Head of caudate nucleus (tissue), 42 donors: ENCODE measurements around the gene HTT.
"Not testable (repeated sequence)": the region's sequence is repeated elsewhere in the genome, so short reads cannot be mapped to it uniquely, and the experiment has no call there.

Experiments
- DNase-seq, 42 donors: peaks; one replicate each; pipeline versions ENCODE4 v3.0.0 to v3.0.0-alpha.2; 2020 to 2021; ENCODE audit warnings: mixed read lengths in 7 of 42
- intact Hi-C: fragments of 100-400 bp; cut with DNase I; formaldehyde crosslinking; loops from one replicate; pipeline ENCODE4 v1.15.0; 2022

HTT gene

DNA sequence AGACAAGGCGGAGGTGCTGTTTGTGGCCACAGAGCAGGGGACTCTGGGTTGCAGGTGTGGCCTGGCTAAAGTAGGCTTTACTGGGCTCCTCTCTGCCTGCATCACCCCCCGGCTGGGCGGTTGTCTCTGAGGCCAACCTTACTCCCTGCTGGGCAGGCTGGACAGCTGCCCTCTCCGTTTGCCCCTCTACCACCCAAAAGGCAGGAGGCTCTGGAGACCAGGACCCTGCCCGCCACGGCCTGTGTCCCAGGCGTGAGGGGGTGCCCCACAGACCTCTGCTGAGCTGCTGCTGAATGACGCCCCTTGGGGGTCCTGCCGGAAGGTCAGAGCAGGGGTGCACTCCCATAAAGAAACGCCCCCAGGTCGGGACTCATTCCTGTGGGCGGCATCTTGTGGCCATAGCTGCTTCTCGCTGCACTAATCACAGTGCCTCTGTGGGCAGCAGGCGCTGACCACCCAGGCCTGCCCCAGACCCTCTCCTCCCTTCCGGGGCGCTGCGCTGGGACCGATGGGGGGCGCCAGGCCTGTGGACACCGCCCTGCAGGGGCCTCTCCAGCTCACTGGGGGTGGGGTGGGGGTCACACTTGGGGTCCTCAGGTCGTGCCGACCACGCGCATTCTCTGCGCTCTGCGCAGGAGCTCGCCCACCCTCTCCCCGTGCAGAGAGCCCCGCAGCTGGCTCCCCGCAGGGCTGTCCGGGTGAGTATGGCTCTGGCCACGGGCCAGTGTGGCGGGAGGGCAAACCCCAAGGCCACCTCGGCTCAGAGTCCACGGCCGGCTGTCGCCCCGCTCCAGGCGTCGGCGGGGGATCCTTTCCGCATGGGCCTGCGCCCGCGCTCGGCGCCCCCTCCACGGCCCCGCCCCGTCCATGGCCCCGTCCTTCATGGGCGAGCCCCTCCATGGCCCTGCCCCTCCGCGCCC, 1.1 kb upstream of the HTT start:
- DNase-seq, result peak in 12 of 42 donors; percentile 4 to 39 (median 13)
- intact Hi-C loops, result no loop called here

DNA sequence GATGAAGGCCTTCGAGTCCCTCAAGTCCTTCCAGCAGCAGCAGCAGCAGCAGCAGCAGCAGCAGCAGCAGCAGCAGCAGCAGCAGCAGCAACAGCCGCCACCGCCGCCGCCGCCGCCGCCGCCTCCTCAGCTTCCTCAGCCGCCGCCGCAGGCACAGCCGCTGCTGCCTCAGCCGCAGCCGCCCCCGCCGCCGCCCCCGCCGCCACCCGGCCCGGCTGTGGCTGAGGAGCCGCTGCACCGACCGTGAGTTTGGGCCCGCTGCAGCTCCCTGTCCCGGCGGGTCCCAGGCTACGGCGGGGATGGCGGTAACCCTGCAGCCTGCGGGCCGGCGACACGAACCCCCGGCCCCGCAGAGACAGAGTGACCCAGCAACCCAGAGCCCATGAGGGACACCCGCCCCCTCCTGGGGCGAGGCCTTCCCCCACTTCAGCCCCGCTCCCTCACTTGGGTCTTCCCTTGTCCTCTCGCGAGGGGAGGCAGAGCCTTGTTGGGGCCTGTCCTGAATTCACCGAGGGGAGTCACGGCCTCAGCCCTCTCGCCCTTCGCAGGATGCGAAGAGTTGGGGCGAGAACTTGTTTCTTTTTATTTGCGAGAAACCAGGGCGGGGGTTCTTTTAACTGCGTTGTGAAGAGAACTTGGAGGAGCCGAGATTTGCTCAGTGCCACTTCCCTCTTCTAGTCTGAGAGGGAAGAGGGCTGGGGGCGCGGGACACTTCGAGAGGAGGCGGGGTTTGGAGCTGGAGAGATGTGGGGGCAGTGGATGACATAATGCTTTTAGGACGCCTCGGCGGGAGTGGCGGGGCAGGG, 568 bp downstream of the HTT start:
- peak in 40 of 42 donors; percentile 21 to 81 (median 52) for DNase-seq
- intact Hi-C loops, result no loop called here

DNA sequence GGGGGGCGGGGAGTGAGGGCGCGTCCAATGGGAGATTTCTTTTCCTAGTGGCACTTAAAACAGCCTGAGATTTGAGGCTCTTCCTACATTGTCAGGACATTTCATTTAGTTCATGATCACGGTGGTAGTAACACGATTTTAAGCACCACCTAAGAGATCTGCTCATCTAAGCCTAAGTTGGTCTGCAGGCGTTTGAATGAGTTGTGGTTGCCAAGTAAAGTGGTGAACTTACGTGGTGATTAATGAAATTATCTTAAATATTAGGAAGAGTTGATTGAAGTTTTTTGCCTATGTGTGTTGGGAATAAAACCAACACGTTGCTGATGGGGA, 1.1 kb downstream of the HTT start:
- DNase-seq, result no peak
- intact Hi-C loops, result no loop called here

DNA sequence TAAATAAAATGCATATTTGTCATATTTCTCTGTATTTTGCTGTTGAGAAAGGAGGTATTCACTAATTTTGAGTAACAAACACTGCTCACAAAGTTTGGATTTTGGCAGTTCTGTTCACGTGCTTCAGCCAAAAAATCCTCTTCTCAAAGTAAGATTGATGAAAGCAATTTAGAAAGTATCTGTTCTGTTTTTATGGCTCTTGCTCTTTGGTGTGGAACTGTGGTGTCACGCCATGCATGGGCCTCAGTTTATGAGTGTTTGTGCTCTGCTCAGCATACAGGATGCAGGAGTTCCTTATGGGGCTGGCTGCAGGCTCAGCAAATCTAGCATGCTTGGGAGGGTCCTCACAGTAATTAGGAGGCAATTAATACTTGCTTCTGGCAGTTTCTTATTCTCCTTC, 3.3 kb downstream of the HTT start:
- intact Hi-C loops, result no loop called here
- no peak for DNase-seq

DNA sequence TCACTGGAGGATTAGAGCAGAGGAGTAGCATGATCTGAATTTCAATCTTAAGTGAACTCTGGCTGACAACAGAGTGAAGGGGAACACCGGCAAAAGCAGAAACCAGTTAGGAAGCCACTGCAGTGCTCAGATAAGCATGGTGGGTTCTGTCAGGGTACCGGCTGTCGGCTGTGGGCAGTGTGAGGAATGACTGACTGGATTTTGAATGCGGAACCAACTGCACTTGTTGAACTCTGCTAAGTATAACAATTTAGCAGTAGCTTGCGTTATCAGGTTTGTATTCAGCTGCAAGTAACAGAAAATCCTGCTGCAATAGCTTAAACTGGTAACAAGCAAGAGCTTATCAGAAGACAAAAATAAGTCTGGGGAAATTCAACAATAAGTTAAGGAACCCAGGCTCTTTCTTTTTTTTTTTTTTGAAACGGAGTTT, 5.2 kb downstream of the HTT start:
- DNase-seq, result no peak
- intact Hi-C loops, result no loop called here

DNA sequence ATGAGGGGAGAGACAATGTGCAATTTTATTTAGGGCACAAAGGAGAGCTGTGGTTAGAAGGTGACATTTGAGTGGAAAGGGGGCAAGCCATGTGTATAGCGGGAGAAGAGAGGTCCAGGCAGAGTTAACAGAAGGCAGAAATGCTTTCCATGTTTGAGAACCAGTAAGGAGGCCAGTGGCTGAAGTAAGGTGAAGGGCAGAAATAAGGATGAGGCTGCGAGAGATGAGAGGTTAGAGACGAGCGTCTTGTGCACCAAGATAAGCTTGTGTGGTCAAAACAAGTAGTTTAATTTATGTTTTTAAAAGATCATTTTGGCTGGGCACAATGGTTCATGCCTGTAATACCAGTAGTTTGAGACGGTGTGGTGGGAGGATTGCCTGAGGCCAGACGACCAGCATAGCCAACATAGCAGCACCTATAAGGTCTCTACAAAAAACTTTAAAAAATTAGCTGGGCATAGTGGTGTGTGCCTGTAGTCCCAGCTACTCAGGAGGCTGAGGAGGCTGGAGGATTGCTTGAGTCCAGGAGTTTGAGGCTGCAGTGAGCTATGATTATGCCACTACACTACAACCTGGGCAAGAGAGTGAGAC, 8.5 kb downstream of the HTT start:
- DNase-seq, result no peak
- intact Hi-C loops, result no loop called here

DNA sequence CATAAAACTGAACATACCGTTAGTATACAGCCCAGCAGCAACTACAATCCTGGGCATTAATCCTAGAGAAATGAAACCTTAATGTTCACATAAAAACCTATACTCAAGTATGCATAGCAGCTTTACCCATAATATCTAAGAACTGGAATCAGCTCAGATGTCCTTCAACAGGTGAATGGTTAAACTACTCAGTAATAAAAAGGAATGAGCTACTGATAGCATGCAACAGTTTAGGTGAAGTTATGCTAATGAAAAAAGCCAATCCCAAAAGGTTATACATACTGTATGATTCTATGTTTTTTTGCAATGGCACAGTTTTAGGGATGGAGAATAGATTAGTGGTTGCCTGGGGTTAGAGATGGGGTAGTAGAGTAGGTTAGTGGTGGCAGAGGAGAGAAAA, 9.3 kb downstream of the HTT start:
- DNase-seq, result no peak
- intact Hi-C loops, result no loop called here

DNA sequence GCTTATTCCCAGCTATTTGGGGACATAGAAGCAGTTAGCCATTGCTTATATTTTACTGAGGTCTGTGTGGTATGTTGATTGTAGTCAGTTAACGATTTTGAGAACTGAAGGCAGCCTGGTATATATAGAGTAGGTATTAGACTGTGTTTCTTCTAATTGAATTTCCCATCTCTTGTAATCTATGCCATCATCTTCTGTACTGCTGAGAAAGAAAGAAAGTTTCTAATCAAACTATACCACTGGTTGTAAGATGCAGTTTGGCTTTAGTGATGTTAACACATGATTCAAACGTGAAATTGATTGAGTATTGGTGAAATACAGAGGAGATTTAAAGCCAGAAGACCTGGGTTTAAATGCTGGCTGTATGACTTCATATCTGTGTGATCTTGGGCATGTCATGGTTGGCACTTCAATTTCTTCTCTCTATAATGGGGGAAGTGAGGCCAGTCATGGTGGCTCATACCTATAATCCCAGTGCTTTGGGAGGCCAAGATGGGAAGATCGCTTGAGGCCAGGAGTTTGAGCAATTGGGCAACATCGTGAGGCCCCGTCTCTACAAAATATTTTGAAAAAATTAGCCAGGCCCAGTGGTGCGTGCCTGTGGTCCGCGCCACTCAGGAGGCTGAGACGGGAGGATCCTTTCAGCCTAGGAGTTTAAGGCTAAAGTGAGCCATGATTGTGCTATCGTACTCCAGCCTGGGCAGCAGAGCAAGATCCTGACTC, 11.6 kb downstream of the HTT start:
- DNase-seq, result no peak
- intact Hi-C loops, result no loop called here

DNA sequence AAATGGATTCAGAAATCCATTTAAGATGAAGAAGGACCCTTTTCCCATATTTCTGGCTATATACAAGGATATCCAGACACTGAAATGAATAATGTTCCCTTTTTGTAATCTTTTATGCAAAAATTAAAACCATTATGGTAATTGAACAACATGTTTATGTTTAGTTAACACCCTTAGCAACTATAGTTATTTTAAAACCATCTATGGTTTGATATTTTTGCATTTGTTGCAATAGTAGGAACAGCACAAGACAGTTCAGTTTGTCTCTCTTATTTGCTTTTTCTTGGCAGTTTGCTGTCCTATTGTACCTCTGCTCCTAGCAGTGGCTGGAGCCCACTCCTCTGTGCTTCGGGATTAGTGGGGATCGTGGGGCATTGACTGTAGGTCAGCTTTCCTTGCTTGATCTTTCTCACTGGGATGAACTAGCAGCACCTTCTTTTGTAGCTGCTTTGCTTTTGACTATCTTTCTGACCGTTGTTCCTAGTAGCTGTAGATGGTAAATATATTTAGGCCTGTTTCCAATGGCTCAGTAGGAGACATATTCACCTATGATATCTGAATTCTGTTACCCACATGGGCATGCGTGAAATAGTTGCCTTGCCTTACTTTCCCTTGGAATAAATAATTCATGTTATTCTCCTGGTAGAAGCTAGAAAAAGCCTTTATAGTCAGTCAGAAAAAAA, 12.8 kb downstream of the HTT start:
- intact Hi-C loops, result no loop called here
- DNase-seq, result no peak

DNA sequence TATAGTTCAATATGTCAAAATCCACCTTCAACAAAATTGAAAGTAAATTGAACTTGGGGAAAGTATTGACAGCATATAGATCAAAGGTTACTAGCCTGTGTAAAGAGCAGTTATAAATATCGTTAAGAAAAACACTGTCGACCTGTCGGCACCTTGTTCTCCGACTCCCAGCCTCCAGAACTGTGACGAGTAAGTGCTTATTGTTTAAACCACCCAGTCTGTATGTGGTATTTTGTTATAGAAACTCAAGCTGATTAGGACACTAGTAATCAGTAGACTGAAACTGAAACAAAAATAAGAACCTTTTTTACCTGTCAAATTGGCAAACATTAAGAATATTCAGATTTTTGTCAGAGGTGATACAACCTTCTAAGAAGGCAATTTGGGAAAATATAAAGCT, 17.0 kb downstream of the HTT start:
- intact Hi-C loops, result no loop called here
- DNase-seq, result no peak

DNA sequence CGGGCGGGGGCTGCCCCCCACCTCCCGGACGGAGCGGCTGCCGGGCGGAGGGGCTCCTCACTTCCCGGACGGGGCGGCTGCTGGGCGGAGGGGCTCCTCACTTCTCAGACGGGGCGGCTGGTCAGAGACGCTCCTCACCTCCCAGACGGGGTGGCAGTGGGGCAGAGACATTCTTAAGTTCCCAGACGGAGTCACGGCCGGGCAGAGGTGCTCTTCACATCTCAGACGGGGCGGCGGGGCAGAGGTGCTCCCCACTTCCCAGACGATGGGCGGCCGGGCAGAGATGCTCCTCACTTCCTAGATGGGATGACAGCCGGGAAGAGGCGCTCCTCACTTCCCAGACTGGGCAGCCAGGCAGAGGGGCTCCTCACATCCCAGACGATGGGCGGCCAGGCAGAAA, 20.2 kb downstream of the HTT start:
- intact Hi-C loops, DNase-seq: not testable (repeated sequence)

DNA sequence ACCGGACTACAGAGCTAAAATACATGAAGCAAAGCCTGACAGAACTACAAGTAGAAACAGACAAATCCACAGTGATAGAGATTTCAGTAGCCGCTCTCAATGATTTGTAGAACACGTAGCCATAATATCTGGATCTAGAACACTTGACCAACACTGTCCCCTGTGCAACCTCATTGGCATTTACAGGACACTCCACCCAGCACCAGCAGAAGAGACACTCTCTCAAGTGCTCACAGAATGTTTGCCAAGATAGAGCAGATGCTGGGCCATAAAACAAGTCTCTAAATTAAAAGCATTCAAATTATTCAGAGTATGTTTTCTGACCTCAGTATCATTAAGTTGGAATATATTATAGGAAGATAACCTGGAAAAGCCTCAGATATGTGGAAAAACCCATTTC, 21.7 kb downstream of the HTT start:
- intact Hi-C loops, result no loop called here

DNA sequence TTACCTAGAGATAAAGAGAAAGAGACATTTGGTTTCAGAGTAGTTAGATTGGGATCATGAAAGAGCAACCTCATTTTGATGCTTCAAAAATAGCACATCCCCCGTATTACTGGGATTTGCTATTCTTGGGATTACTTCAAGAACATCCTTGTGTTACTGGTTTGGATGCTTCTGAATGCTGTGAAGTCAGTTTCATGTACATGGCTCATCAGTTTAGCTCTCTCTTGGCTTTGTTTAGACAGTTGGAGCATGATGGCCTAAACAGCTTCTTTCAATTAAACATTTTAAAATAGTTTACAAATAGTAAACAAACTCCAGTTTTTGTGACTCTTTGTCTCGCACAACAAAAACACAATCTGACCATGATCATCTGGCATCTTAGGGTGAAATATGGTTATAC, 23.9 kb downstream of the HTT start:
- intact Hi-C loops, result no loop called here
- peak in 1 of 42 donors; percentile 25 for DNase-seq

More for the DNA sequence above, 21.7 kb downstream of the HTT start:
- no peak for DNase-seq

DNA sequence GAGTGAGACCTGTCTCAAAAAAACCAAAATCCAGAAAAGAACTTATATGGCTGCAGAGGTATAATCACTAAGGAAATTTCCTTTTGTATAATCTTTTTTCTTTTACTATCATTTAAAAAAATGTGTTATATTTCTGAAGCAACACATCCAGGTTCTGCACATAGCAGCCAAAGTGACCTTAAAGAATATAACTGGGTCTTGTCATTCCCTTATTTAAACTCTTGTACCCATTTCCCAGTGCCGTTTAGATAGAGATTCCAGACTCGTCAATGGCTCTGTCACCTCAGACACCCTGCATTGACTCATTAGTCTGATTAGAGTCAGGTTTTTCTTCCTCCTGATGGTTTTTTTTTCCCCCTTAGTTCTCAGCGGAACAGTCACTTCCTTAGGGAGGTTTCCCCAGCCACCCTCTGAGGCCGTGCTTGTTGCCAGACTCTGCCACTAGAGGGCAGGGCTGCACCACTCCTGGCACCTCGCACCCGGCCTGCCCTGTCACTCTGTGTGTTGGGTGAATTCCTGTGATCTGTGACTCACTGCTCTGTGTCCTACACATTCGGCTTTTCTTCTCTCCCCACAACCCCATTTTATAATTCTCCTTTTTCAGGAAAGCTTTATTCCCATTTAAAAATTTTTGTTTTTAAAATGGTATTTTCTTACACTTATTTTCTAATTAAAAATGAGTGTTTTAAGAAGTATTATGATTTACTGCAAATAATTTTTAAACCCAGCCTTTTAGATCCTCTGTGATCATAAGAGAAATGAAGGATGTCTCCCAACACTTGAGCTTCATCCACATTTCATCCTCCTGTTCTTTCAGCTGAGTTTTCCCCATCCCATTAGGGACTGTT, 32.1 kb downstream of the HTT start:
- DNase-seq, result peak; percentile 81 to 96 (median 91)
- intact Hi-C loops, result no loop called here

DNA sequence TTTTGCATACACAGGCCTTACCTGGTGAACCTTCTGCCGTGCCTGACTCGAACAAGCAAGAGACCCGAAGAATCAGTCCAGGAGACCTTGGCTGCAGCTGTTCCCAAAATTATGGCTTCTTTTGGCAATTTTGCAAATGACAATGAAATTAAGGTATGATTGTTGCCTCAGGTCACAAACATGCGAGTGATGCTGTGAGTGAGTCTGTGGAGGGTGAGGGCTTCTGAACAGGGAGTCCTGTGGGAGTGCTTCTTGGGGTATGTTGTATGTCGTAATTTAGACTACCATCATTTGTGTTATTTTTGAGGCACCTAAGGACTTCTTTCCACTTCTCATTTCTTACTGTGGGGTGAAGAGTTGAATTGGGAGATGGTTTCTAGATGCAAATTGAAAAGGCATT, 32.8 kb downstream of the HTT start:
- intact Hi-C loops, result no loop called here
- DNase-seq, result no peak

DNA sequence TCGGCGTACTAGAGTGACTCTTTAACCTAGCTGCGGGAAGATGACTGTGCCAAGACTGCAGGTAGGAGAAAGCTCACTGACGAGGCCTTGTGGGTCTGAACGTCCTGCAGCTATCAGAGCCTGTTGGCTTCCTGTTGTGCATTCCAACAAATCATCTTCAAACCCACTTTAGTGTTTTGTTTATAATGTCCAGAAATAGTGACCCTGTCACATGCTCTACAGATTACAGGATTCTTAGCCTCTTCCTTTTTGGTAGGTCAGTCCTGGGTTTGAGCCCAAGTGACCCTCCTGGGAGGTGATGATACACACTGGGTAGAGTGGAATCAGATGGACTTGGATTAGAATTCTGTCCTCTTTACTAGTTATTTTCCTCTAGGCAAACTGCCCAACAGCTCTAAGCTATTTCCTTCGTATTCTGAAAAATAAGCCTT, 33.2 kb downstream of the HTT start:
- DNase-seq, result no peak
- intact Hi-C loops, result no loop called here

DNA sequence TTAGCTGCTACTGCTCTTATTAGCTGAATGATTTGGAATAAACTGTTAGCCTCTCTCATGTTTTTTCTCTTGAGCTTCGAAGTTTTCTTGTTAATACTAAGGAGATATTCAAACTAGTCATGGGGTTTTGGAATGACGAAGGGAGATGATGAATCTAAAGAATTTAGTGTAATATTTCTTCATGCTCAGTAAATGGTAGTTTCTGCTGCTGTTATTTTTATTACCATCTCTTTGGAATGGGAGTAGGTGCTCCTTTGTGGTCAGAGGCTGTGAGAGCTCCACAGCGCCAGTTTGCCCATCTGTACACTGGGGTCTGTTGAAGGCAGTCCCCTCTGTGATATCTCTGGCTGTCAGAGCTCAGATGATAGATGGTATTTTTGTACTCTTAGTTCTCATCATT, 33.7 kb downstream of the HTT start:
- intact Hi-C loops, result no loop called here
- no peak for DNase-seq

DNA sequence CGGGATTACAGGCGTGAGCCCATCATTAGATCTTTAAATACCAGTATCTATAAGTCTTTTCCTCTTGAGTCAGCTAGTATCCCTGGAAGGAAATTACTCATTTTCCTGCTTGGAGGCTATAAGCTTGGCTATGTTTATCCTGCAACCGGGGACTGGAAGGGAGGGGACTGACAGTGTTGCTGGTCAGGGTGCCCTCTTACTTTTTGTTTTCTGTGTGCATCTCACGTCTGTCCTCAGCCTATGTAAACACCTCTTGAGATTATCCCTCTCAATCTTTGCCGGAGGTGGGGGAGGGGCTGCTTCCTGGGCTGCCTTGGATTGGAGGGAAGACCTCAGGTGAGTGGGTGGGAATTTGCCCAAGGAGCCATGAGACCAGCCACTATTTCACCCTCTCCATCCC, 37.0 kb downstream of the HTT start:
- DNase-seq, result no peak
- intact Hi-C loops, result no loop called here
